HepG2 (cell line): Measurements from ENCODE around the gene SNRPD1. TPM values are rescaled to one million over a fixed set of nuclear protein-coding genes. Genes with fewer than 3 reads are reported as not detected.

Source experiments
- ARNT ChIP-seq: fragments of 450-650 bp; IDR thresholded peaks from 2 replicates; pipeline ENCODE4 v1.6.1; 2017
- ASH2L ChIP-seq: fragments of 300-600, 200-600 bp; sonication (generic); IDR thresholded peaks from 2 replicates; pipeline ENCODE4 v1.7.0; 2017; ENCODE audit warnings: low read depth, mild to moderate bottlenecking, moderate library complexity, mixed read lengths, low read length; ENCODE audit not compliant: insufficient read length
- CREM ChIP-seq, 2 experiments: sonication (generic) in 1 of 2; formaldehyde crosslinking in 1 of 2; IDR thresholded peaks; 2 replicates each; pipeline versions ENCODE4 v1.4.0 to v1.6.1; 2016 to 2020; ENCODE audit warnings: antibody characterized with exemption in 1 of 2, mild to moderate bottlenecking in 1 of 2, missing genetic modification reagents in 1 of 2
- DNMT3B ChIP-seq: conservative IDR thresholded peaks from 2 replicates; pipeline ENCODE4 v1.6.1; 2016; ENCODE audit warnings: missing biosample characterization, control low read depth
- IRF2 ChIP-seq: IDR thresholded peaks from 2 replicates; pipeline ENCODE4 v1.6.1; 2018; ENCODE audit warnings: missing genetic modification reagents, missing compliant biosample characterization
- KMT2B ChIP-seq: IDR thresholded peaks from 2 replicates; pipeline ENCODE4 v1.6.1; 2016; ENCODE audit warnings: missing genetic modification reagents, missing compliant biosample characterization
- MEIS2 ChIP-seq: sonication (generic); formaldehyde crosslinking; IDR thresholded peaks from 2 replicates; pipeline ENCODE4 v1.9.0; 2021; ENCODE audit warnings: mild to moderate bottlenecking, missing genetic modification reagents
- NCOA5 ChIP-seq: sonication (generic); formaldehyde crosslinking; IDR thresholded peaks from 2 replicates; pipeline ENCODE4 v1.4.0; 2020; ENCODE audit warnings: missing genetic modification reagents
- RXRB ChIP-seq: IDR thresholded peaks from 2 replicates; pipeline ENCODE4 v1.6.1; 2016; ENCODE audit warnings: borderline replicate concordance, missing genetic modification reagents, missing compliant biosample characterization
- ZNF180 ChIP-seq: sonication (generic); formaldehyde crosslinking; IDR thresholded peaks from 2 replicates; pipeline ENCODE4 v1.4.0; 2020; ENCODE audit warnings: low read depth, missing genetic modification reagents, borderline replicate concordance
- ZNF264 ChIP-seq: sonication (generic); formaldehyde crosslinking; IDR thresholded peaks from 2 replicates; pipeline ENCODE4 v1.4.0; 2020; ENCODE audit warnings: missing genetic modification reagents
- ZNF333 ChIP-seq: sonication (generic); formaldehyde crosslinking; IDR thresholded peaks from 2 replicates; pipeline ENCODE4 v1.4.0; 2020; ENCODE audit warnings: mild to moderate bottlenecking, missing genetic modification reagents, borderline replicate concordance
- ZNF552 ChIP-seq: sonication (generic); formaldehyde crosslinking; IDR thresholded peaks from 2 replicates; pipeline ENCODE4 v1.9.0; 2022; ENCODE audit warnings: missing genetic modification reagents, mild to moderate bottlenecking, borderline replicate concordance
- polyA plus RNA-seq, 8 experiments: library from polyadenylated mRNA; depleted of rRNA in 3 of 8; stranded (reverse) in 7 of 8; unstranded in 1 of 8; fragments of >200 nt; fragmentation: Illumina TruSeq in 4 of 8; extraction: Trizol in 4 of 8; gene quantifications; 2 replicates each; pipeline versions ENCODE4 v1.2.1 to v1.2.3, GENCODE V29; 2011 to 2016; ENCODE audit warnings: low read depth in 4 of 8, missing spikeins in 1 of 8, mixed read lengths in 1 of 8; ENCODE audit not compliant: insufficient read depth in 1 of 8
- total RNA-seq, 5 experiments: library from RNA; depleted of rRNA; stranded (reverse); fragments of >200 nt; fragmentation: Illumina TruSeq; extraction: Trizol; gene quantifications; 2 replicates each; pipeline ENCODE4 v1.2.3, GENCODE V29; 2016; ENCODE audit warnings: low read depth in 1 of 5
- TF ChIP-seq, protein P1 (sequence below): sonication (generic); formaldehyde crosslinking; IDR thresholded peaks from 2 replicates; pipeline ENCODE4 v1.5.1; 2020; ENCODE audit warnings: missing genetic modification reagents, mild to moderate bottlenecking, borderline replicate concordance
- TF ChIP-seq, protein P2 (sequence below): sonication (generic); formaldehyde crosslinking; IDR thresholded peaks from 2 replicates; pipeline ENCODE4 v1.4.0; 2020; ENCODE audit warnings: missing genetic modification reagents
- TF ChIP-seq, protein P3 (sequence below): sonication (generic); formaldehyde crosslinking; IDR thresholded peaks from 2 replicates; pipeline ENCODE4 v1.9.0; 2022; ENCODE audit warnings: missing genetic modification reagents, mild to moderate bottlenecking, borderline replicate concordance
- TF ChIP-seq, protein P4 (sequence below): sonication (generic); formaldehyde crosslinking; IDR thresholded peaks from 2 replicates; pipeline ENCODE4 v1.4.0; 2020; ENCODE audit warnings: missing genetic modification reagents

Gene SNRPD1
- total and polyA plus RNA-seq, 2 of the 13 experiments (the other 11 are each of a cell fraction or from before 2014, with no cell fraction given): 22.7 to 275 TPM

DNA sequence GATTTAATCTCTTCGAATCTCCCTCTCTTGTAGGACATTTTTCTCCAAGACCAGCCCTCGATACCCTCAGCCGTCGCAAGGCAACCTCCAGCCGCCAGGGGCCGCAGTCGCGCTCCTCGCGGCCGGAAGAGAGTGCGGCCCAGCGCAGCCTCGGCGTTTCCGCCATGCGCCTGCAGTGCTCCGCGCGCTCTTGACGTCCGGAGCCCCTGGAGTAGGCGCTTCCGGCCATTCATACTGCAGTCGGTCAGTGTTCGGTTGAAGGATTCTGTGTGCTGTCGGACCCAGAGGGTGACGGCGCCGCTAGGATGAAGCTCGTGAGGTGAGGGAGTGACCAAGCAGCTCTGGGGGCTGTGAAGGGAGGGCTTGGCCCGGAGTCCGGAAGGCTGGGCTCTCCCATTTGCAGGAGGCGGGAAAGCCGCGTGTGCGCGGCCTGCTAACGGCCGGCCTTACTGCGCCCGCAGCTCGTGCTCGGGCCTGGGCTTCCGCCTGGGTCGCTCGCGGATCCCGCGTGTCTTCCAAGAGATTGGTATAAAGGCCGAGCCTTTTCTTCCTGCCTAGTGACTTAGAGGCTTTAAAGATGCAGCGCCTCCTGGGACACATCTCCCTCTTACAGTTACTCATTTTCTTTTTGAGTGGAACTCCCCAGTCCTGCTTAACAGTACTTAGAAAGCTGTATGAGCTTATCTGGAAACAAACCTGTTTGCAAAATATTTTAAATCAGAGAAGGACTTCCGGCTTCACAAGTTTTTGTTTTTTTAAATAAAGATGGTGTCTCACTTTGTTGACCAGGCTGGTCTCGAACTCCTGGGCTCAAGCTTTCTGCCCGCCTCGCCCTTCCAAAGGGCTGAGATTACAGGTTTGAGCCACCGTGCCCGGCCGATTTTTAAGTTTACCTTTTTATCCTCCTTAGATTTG, at the start of gene SNRPD1 (continued):
- TF ChIP-seq, protein P1, sequence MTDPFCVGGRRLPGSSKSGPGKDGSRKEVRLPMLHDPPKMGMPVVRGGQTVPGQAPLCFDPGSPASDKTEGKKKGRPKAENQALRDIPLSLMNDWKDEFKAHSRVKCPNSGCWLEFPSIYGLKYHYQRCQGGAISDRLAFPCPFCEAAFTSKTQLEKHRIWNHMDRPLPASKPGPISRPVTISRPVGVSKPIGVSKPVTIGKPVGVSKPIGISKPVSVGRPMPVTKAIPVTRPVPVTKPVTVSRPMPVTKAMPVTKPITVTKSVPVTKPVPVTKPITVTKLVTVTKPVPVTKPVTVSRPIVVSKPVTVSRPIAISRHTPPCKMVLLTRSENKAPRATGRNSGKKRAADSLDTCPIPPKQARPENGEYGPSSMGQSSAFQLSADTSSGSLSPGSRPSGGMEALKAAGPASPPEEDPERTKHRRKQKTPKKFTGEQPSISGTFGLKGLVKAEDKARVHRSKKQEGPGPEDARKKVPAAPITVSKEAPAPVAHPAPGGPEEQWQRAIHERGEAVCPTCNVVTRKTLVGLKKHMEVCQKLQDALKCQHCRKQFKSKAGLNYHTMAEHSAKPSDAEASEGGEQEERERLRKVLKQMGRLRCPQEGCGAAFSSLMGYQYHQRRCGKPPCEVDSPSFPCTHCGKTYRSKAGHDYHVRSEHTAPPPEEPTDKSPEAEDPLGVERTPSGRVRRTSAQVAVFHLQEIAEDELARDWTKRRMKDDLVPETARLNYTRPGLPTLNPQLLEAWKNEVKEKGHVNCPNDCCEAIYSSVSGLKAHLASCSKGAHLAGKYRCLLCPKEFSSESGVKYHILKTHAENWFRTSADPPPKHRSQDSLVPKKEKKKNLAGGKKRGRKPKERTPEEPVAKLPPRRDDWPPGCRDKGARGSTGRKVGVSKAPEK (CRISPR knock-in tag): peak; percentile 85; the same call in 1 of the 2 replicates
- no peak; the same call in 1 of the 2 replicates for TF ChIP-seq ZNF333 (CRISPR knock-in tag)
- peak; percentile 89 for TF ChIP-seq MEIS2 (CRISPR knock-in tag)
- TF ChIP-seq, protein P2, sequence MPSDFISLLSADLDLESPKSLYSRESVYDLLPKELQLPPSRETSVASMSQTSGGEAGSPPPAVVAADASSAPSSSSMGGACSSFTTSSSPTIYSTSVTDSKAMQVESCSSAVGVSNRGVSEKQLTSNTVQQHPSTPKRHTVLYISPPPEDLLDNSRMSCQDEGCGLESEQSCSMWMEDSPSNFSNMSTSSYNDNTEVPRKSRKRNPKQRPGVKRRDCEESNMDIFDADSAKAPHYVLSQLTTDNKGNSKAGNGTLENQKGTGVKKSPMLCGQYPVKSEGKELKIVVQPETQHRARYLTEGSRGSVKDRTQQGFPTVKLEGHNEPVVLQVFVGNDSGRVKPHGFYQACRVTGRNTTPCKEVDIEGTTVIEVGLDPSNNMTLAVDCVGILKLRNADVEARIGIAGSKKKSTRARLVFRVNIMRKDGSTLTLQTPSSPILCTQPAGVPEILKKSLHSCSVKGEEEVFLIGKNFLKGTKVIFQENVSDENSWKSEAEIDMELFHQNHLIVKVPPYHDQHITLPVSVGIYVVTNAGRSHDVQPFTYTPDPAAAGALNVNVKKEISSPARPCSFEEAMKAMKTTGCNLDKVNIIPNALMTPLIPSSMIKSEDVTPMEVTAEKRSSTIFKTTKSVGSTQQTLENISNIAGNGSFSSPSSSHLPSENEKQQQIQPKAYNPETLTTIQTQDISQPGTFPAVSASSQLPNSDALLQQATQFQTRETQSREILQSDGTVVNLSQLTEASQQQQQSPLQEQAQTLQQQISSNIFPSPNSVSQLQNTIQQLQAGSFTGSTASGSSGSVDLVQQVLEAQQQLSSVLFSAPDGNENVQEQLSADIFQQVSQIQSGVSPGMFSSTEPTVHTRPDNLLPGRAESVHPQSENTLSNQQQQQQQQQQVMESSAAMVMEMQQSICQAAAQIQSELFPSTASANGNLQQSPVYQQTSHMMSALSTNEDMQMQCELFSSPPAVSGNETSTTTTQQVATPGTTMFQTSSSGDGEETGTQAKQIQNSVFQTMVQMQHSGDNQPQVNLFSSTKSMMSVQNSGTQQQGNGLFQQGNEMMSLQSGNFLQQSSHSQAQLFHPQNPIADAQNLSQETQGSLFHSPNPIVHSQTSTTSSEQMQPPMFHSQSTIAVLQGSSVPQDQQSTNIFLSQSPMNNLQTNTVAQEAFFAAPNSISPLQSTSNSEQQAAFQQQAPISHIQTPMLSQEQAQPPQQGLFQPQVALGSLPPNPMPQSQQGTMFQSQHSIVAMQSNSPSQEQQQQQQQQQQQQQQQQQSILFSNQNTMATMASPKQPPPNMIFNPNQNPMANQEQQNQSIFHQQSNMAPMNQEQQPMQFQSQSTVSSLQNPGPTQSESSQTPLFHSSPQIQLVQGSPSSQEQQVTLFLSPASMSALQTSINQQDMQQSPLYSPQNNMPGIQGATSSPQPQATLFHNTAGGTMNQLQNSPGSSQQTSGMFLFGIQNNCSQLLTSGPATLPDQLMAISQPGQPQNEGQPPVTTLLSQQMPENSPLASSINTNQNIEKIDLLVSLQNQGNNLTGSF (CRISPR knock-in tag): peak; percentile 97
- TF ChIP-seq, protein P3, sequence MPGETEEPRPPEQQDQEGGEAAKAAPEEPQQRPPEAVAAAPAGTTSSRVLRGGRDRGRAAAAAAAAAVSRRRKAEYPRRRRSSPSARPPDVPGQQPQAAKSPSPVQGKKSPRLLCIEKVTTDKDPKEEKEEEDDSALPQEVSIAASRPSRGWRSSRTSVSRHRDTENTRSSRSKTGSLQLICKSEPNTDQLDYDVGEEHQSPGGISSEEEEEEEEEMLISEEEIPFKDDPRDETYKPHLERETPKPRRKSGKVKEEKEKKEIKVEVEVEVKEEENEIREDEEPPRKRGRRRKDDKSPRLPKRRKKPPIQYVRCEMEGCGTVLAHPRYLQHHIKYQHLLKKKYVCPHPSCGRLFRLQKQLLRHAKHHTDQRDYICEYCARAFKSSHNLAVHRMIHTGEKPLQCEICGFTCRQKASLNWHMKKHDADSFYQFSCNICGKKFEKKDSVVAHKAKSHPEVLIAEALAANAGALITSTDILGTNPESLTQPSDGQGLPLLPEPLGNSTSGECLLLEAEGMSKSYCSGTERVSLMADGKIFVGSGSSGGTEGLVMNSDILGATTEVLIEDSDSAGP (CRISPR knock-in tag): peak; percentile 94
- TF ChIP-seq, protein P4, sequence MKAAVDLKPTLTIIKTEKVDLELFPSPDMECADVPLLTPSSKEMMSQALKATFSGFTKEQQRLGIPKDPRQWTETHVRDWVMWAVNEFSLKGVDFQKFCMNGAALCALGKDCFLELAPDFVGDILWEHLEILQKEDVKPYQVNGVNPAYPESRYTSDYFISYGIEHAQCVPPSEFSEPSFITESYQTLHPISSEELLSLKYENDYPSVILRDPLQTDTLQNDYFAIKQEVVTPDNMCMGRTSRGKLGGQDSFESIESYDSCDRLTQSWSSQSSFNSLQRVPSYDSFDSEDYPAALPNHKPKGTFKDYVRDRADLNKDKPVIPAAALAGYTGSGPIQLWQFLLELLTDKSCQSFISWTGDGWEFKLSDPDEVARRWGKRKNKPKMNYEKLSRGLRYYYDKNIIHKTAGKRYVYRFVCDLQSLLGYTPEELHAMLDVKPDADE: no peak
- TF ChIP-seq NCOA5 (CRISPR knock-in tag): no peak
- TF ChIP-seq KMT2B (CRISPR knock-in tag): peak; percentile 98
- peak; percentile 71; the same call in 1 of the 2 replicates for TF ChIP-seq CREM (IDR thresholded peaks at IDR 0.05)
- no peak; the same call in 1 of the 2 replicates for TF ChIP-seq CREM (CRISPR knock-in tag; IDR thresholded peaks at IDR 0.05)
- peak; percentile 59; the same call in 1 of the 2 replicates for TF ChIP-seq ZNF552
- TF ChIP-seq ZNF180 (CRISPR knock-in tag): no peak
- TF ChIP-seq ARNT: no peak
- peak; percentile 93 for TF ChIP-seq IRF2 (CRISPR knock-in tag)
- TF ChIP-seq RXRB: peak; percentile 85
- TF ChIP-seq DNMT3B (CRISPR knock-in tag): peak; percentile 53
- TF ChIP-seq ZNF264 (CRISPR knock-in tag): peak; percentile 75
- TF ChIP-seq ASH2L: peak; percentile 95
